ENCODE measurements around the gene SNRPA1. TPM values are rescaled to one million over a fixed set of nuclear protein-coding genes. Genes with fewer than 3 reads are reported as not detected.

Gene SNRPA1
- total and polyA plus RNA-seq, 9 of the 15 experiments (the other 6 are each of a cell fraction or from before 2014, with no cell fraction given), result 62.7 to 245 (median 189) TPM

DNA sequence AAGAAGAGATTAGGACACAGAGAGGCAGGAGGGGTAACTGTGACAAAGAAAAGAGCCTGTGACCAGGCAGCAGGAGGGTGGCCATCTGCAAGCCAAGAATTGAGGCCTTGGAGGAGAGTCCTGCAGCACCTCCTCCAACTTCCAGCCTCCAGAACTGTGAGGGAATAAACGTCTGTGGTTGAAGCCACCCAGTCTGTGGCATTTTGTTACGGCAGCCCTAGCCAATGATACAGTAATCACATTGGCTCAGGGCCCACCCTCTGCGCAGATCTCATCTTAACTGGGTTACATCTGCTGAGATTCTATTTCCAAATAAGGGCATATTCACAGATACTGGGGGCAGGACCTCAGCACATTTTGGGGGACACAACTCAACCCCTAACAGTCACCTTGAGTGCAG, 29.0 kb downstream of the SNRPA1 start (continued):
- TF ChIP-seq KDM1A (IDR thresholded peaks at IDR 0.05), result no peak
- TF ChIP-seq ELF1 (tag; IDR thresholded peaks at IDR 0.05), result no peak
- TF ChIP-seq, protein P1, sequence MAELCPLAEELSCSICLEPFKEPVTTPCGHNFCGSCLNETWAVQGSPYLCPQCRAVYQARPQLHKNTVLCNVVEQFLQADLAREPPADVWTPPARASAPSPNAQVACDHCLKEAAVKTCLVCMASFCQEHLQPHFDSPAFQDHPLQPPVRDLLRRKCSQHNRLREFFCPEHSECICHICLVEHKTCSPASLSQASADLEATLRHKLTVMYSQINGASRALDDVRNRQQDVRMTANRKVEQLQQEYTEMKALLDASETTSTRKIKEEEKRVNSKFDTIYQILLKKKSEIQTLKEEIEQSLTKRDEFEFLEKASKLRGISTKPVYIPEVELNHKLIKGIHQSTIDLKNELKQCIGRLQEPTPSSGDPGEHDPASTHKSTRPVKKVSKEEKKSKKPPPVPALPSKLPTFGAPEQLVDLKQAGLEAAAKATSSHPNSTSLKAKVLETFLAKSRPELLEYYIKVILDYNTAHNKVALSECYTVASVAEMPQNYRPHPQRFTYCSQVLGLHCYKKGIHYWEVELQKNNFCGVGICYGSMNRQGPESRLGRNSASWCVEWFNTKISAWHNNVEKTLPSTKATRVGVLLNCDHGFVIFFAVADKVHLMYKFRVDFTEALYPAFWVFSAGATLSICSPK (IDR thresholded peaks at IDR 0.05; ENCODE audit: borderline replicate concordance), result no peak
- TF ChIP-seq, protein P2, sequence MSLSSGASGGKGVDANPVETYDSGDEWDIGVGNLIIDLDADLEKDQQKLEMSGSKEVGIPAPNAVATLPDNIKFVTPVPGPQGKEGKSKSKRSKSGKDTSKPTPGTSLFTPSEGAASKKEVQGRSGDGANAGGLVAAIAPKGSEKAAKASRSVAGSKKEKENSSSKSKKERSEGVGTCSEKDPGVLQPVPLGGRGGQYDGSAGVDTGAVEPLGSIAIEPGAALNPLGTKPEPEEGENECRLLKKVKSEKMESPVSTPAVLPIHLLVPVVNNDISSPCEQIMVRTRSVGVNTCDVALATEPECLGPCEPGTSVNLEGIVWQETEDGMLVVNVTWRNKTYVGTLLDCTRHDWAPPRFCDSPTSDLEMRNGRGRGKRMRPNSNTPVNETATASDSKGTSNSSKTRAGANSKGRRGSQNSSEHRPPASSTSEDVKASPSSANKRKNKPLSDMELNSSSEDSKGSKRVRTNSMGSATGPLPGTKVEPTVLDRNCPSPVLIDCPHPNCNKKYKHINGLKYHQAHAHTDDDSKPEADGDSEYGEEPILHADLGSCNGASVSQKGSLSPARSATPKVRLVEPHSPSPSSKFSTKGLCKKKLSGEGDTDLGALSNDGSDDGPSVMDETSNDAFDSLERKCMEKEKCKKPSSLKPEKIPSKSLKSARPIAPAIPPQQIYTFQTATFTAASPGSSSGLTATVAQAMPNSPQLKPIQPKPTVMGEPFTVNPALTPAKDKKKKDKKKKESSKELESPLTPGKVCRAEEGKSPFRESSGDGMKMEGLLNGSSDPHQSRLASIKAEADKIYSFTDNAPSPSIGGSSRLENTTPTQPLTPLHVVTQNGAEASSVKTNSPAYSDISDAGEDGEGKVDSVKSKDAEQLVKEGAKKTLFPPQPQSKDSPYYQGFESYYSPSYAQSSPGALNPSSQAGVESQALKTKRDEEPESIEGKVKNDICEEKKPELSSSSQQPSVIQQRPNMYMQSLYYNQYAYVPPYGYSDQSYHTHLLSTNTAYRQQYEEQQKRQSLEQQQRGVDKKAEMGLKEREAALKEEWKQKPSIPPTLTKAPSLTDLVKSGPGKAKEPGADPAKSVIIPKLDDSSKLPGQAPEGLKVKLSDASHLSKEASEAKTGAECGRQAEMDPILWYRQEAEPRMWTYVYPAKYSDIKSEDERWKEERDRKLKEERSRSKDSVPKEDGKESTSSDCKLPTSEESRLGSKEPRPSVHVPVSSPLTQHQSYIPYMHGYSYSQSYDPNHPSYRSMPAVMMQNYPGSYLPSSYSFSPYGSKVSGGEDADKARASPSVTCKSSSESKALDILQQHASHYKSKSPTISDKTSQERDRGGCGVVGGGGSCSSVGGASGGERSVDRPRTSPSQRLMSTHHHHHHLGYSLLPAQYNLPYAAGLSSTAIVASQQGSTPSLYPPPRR (CRISPR knock-in tag; IDR thresholded peaks at IDR 0.05; ENCODE audit: borderline replicate concordance), result no peak
- no peak for TF ChIP-seq ZNF318 (IDR thresholded peaks at IDR 0.05; ENCODE audit: borderline replicate concordance in 1 of 2, low read depth in 1 of 2)
- no peak for TF ChIP-seq GTF2A2 (tag; IDR thresholded peaks at IDR 0.05)

Data from K562 (cell line).